Measurements from ENCODE around the gene ZNF609. TPM values are rescaled to one million over a fixed set of nuclear protein-coding genes. Genes with fewer than 3 reads are reported as not detected.

ZNF609 gene
- total RNA-seq, 1 experiment from 2014 or later, result 31.0 TPM

DNA sequence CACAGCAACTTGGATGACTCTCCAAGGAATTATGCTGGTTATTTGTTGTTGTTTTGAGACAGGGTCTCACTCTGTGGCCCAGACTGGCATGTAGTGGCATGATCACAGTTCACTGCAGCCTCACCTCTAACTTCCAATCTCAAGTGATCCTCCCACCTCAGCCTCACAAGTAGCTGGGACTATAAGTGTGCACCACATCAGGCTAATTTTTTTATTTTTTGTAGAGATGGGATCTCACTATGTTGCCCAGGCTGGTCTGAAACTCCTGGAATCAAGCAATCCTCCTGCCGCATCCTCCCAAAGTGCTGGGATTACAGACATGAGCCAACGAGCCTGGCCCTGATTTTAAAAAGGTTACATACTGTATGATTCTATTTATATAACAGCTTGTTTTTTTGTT lies 252.0 kb downstream of the ZNF609 start:
- no peaks in the 10 kb centered on the region for H3K9me2 ChIP-seq (ENCODE audit: insufficient read depth)
- H3K27me3 ChIP-seq (ENCODE audit: insufficient read depth, low read length), result no peaks in the 10 kb centered on the region
- H2AFZ ChIP-seq (ENCODE audit: low read depth, low read length, poor library complexity, severe bottlenecking), result no peak overlapping the region
- TF ChIP-seq, protein P1, sequence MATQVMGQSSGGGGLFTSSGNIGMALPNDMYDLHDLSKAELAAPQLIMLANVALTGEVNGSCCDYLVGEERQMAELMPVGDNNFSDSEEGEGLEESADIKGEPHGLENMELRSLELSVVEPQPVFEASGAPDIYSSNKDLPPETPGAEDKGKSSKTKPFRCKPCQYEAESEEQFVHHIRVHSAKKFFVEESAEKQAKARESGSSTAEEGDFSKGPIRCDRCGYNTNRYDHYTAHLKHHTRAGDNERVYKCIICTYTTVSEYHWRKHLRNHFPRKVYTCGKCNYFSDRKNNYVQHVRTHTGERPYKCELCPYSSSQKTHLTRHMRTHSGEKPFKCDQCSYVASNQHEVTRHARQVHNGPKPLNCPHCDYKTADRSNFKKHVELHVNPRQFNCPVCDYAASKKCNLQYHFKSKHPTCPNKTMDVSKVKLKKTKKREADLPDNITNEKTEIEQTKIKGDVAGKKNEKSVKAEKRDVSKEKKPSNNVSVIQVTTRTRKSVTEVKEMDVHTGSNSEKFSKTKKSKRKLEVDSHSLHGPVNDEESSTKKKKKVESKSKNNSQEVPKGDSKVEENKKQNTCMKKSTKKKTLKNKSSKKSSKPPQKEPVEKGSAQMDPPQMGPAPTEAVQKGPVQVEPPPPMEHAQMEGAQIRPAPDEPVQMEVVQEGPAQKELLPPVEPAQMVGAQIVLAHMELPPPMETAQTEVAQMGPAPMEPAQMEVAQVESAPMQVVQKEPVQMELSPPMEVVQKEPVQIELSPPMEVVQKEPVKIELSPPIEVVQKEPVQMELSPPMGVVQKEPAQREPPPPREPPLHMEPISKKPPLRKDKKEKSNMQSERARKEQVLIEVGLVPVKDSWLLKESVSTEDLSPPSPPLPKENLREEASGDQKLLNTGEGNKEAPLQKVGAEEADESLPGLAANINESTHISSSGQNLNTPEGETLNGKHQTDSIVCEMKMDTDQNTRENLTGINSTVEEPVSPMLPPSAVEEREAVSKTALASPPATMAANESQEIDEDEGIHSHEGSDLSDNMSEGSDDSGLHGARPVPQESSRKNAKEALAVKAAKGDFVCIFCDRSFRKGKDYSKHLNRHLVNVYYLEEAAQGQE (IDR thresholded peaks at IDR 0.05; ENCODE audit: low read depth), result no peak
- TF ChIP-seq, protein P2, sequence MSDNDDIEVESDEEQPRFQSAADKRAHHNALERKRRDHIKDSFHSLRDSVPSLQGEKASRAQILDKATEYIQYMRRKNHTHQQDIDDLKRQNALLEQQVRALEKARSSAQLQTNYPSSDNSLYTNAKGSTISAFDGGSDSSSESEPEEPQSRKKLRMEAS (IDR thresholded peaks at IDR 0.05), result no peak
- TF ChIP-seq SRF (IDR thresholded peaks at IDR 0.05; ENCODE audit: low read depth) (no peak), EZH2phosphoT487 (IDR thresholded peaks at IDR 0.05; ENCODE audit: borderline replicate concordance) (no peak), ZNF274 (IDR thresholded peaks at IDR 0.05; ENCODE audit: low read depth, low read length) (no peak), TCF7L2 (IDR thresholded peaks at IDR 0.05; ENCODE audit: borderline replicate concordance, extremely low read depth, insufficient read depth, insufficient read length) (no peak), ZFX (IDR thresholded peaks at IDR 0.05) (no peak), JUND (IDR thresholded peaks at IDR 0.05) (no peak), CEBPB (IDR thresholded peaks at IDR 0.05; ENCODE audit: low read depth) (no peak), YY1 (IDR thresholded peaks at IDR 0.05; ENCODE audit: extremely low read depth, insufficient replicate concordance, low read depth, low read length) (no peak), FOSL1 (IDR thresholded peaks at IDR 0.05; ENCODE audit: low read depth) (no peak), EGR1 (IDR thresholded peaks at IDR 0.05; ENCODE audit: low read depth) (no peak)
- TF ChIP-seq, protein P3, sequence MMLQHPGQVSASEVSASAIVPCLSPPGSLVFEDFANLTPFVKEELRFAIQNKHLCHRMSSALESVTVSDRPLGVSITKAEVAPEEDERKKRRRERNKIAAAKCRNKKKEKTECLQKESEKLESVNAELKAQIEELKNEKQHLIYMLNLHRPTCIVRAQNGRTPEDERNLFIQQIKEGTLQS (IDR thresholded peaks at IDR 0.05), result no peak
- TF ChIP-seq, protein P4, sequence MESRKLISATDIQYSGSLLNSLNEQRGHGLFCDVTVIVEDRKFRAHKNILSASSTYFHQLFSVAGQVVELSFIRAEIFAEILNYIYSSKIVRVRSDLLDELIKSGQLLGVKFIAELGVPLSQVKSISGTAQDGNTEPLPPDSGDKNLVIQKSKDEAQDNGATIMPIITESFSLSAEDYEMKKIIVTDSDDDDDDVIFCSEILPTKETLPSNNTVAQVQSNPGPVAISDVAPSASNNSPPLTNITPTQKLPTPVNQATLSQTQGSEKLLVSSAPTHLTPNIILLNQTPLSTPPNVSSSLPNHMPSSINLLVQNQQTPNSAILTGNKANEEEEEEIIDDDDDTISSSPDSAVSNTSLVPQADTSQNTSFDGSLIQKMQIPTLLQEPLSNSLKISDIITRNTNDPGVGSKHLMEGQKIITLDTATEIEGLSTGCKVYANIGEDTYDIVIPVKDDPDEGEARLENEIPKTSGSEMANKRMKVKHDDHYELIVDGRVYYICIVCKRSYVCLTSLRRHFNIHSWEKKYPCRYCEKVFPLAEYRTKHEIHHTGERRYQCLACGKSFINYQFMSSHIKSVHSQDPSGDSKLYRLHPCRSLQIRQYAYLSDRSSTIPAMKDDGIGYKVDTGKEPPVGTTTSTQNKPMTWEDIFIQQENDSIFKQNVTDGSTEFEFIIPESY (IDR thresholded peaks at IDR 0.05; ENCODE audit: extremely low read depth, insufficient replicate concordance, low read length), result no peak
- H3K4me2 ChIP-seq (ENCODE audit: low read length), result no peak overlapping the region
- intact Hi-C loops (cut with micrococcal nuclease), result no loop called here
- no peaks in the 10 kb centered on the region for H3K36me3 ChIP-seq (ENCODE audit: control insufficient read depth in 1 of 2, insufficient read depth in 2 of 2, low read length in 2 of 2)
- ATAC-seq, result no peak
- RAD21 ChIA-PET (ENCODE audit: low non-redundant PET in 1 of 2, low total read pairs in 2 of 2, uncharacterized antibody in 2 of 2, unreplicated experiment in 2 of 2), result no interaction called here
- no peak for DNase-seq (ENCODE audit: low read depth, low spot score)
- CTCF ChIA-PET, result no interaction called here
- no TSS peak for BruUV-seq (replicated peaks)
- no peak overlapping the region for H3K9ac ChIP-seq (ENCODE audit: low read length)
- H3K27ac ChIP-seq (ENCODE audit: low read depth, low read length), result no peak overlapping the region
- H3K4me1 ChIP-seq (ENCODE audit: control insufficient read depth in 1 of 2, insufficient read depth in 2 of 2, low read length in 2 of 2), result no peaks in the 10 kb centered on the region
- H3K9me3 ChIP-seq (ENCODE audit: control insufficient read depth in 1 of 2, insufficient read depth in 1 of 2, low read depth in 1 of 2, low read length in 2 of 2), result no peaks in the 10 kb centered on the region
- H3K4me3 ChIP-seq (replicated peaks in 1 of 2; ENCODE audit: low read depth in 1 of 2, low read length in 2 of 2), result no peak overlapping the region
- H3K79me2 ChIP-seq (ENCODE audit: insufficient read depth, low read length), result no peaks in the 10 kb centered on the region
- POLR2A ChIA-PET, result no interaction called here
- H4K20me1 ChIP-seq (ENCODE audit: insufficient read depth), result no peaks in the 10 kb centered on the region
